Testis (tissue), 2 donors: ENCODE data around the gene CRNKL1.

Experiments used
- POLR2A ChIP-seq: fragments of 450-650 bp; IDR thresholded peaks from one replicate; pipeline ENCODE4 v1.6.1; 2017; ENCODE audit warnings: antibody characterized with exemption, mild to moderate bottlenecking, moderate library complexity
- TF ChIP-seq, protein P1 (sequence below), 3 experiments: fragments of 450-650 bp in 2 of 3; fragments of 200-600 bp in 1 of 3; sonication (generic) in 1 of 3; IDR thresholded peaks; one replicate each; pipeline ENCODE4 v1.5.1; 2016 to 2019; ENCODE audit warnings: antibody characterized with exemption in 3 of 3, mild to moderate bottlenecking in 2 of 3, moderate library complexity in 1 of 3

DNA sequence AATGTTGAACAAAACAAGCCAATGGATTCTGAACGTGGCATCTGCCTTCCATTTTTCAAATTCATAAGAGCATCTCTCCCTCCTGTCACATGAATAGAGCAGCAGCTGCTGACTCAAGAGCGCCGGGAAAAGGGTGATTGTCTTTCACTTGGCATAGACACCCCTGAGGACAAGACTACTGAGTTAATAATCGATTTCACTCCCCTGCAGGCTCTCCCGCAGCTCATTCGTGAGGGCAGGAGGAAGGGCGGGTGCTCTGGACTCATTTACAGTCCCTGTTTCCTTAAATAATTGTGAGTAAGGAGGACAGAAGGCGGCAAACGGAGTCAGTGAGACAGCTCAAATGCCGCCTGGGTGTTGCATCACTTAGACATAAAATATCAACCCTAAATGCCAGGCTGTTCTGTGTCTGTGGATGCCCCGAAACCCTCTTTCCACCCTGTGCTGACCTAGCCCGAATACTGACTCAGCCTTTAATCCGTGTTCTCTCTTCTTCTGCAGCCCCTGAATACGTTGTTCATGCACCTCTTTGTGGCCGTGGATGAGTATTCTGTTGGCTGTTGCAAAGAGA is 21.6 kb upstream of the CRNKL1 start:
- TF ChIP-seq POLR2A: no peak
- TF ChIP-seq, protein P1, sequence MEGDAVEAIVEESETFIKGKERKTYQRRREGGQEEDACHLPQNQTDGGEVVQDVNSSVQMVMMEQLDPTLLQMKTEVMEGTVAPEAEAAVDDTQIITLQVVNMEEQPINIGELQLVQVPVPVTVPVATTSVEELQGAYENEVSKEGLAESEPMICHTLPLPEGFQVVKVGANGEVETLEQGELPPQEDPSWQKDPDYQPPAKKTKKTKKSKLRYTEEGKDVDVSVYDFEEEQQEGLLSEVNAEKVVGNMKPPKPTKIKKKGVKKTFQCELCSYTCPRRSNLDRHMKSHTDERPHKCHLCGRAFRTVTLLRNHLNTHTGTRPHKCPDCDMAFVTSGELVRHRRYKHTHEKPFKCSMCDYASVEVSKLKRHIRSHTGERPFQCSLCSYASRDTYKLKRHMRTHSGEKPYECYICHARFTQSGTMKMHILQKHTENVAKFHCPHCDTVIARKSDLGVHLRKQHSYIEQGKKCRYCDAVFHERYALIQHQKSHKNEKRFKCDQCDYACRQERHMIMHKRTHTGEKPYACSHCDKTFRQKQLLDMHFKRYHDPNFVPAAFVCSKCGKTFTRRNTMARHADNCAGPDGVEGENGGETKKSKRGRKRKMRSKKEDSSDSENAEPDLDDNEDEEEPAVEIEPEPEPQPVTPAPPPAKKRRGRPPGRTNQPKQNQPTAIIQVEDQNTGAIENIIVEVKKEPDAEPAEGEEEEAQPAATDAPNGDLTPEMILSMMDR (IDR thresholded peaks at IDR 0.05): no peak
